Gastroesophageal sphincter (tissue), 3 donors: ENCODE data around the gene CES4A.

Experiments
- EP300 ChIP-seq: sonication (generic); formaldehyde crosslinking; IDR thresholded peaks from one replicate; pipeline ENCODE4 v1.6.1; 2017; ENCODE audit warnings: antibody characterized with exemption, mild to moderate bottlenecking
- POLR2AphosphoS5 ChIP-seq: sonication (generic); formaldehyde crosslinking; IDR thresholded peaks from one replicate; pipeline ENCODE4 v1.6.1; 2017; ENCODE audit warnings: antibody characterized with exemption
- TF ChIP-seq, protein P1 (sequence below), 4 experiments: fragments of 200-600 bp in 2 of 4; fragments of 450-650 bp in 2 of 4; sonication (generic) in 1 of 4; IDR thresholded peaks; one replicate each; pipeline ENCODE4 v1.5.1; 2017 to 2019; ENCODE audit warnings: antibody characterized with exemption in 4 of 4, mild to moderate bottlenecking in 2 of 4, moderate library complexity in 2 of 4

DNA sequence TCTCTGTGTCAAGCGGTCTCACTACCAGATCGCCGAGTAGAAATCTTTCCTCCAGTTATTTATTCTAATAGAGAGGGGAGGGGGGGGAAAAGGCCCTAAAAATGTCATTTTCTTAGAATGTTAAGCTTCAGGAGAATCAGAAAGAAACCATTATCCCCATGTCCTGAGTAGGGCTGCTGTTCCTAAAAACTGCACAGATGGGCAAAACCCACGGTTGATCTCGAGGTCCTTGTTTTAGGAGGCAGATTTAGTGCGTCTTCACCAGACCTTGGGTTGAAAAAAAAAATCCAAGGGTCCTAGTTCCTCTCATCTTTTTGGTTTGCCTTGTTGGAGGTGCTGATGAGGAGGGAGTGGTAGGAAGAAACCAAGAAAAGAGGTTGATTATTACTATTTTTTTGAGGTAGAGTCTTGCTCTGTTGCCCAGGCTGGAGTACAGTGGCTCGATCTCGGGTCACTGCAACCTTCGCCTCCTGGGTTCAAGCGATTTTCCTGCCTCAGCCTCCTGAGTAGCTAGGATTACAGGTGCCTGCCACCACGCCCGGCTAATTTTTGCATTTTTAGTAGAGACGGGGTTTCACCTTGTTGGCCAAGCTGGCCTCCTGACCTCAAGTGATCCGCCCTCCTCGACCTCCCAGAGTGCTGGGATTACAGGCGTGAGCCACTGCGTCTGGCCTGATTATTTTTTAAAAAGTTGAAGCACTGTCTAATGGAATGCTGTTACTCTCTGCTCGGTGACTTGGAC, 42.0 kb downstream of the CES4A start:
- TF ChIP-seq POLR2AphosphoS5, result no peak
- TF ChIP-seq EP300, result no peak
- TF ChIP-seq, protein P1, sequence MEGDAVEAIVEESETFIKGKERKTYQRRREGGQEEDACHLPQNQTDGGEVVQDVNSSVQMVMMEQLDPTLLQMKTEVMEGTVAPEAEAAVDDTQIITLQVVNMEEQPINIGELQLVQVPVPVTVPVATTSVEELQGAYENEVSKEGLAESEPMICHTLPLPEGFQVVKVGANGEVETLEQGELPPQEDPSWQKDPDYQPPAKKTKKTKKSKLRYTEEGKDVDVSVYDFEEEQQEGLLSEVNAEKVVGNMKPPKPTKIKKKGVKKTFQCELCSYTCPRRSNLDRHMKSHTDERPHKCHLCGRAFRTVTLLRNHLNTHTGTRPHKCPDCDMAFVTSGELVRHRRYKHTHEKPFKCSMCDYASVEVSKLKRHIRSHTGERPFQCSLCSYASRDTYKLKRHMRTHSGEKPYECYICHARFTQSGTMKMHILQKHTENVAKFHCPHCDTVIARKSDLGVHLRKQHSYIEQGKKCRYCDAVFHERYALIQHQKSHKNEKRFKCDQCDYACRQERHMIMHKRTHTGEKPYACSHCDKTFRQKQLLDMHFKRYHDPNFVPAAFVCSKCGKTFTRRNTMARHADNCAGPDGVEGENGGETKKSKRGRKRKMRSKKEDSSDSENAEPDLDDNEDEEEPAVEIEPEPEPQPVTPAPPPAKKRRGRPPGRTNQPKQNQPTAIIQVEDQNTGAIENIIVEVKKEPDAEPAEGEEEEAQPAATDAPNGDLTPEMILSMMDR (IDR thresholded peaks at IDR 0.05), result no peak
